ENCODE data around the gene EPB41L4B. TPM values are rescaled to one million over a fixed set of nuclear protein-coding genes. Genes with fewer than 3 reads are reported as not detected.

EPB41L4B gene
- total RNA-seq, 1 donor from 2014 or later, result 4.7 TPM

GRCh38 chr9:109251776-109252106, 69.1 kb downstream of the EPB41L4B start:
- no peak for TF ChIP-seq POLR2A (IDR thresholded peaks at IDR 0.05)
- no peak for TF ChIP-seq POLR2AphosphoS5 (IDR thresholded peaks at IDR 0.05; ENCODE audit: insufficient read depth in 1 of 2, low read depth in 1 of 2)
- TF ChIP-seq CTCF (IDR thresholded peaks at IDR 0.05), result no peak
- Histone ChIP-seq H3K27ac (no peak overlapping the region), H3K27me3 (no peaks in the 10 kb centered on the region), H3K9me3 (no peaks in the 10 kb centered on the region), H3K4me1 (no peaks in the 10 kb centered on the region), H3K36me3 (no peaks in the 10 kb centered on the region), H3K4me3 (no peak overlapping the region)
- DNase-seq (ENCODE audit: extremely low spot score in 2 of 2), result peak in 1 of 2 donors; percentile 32
- intact Hi-C loops (cut with DNase I), result loop anchor here (5.0 kb wide), 1 partner anchor 1961 kb away; no protein-coding TSS in a partner anchor

- no peak overlapping the region for H3K27ac ChIP-seq
- intact Hi-C loops (cut with DNase I), result loop anchor here (5.0 kb wide), 1 partner anchor 1961 kb away; no protein-coding TSS in a partner anchor
- H3K27me3 ChIP-seq, result no peaks in the 10 kb centered on the region
Measured at GRCh38 chr9:109251080-109251775, 69.6 kb downstream of the EPB41L4B start.

GRCh38 chr9:109250771-109251079, 70.1 kb downstream of the EPB41L4B start:
- intact Hi-C loops (cut with DNase I), result loop anchor here (5.0 kb wide), 1 partner anchor 1962 kb away; no protein-coding TSS in a partner anchor
- no peak for DNase-seq (ENCODE audit: extremely low spot score in 2 of 2)
- Histone ChIP-seq H3K4me1 (no peaks in the 10 kb centered on the region), H3K27ac (no peak overlapping the region), H3K4me3 (no peak overlapping the region), H3K9me3 (no peaks in the 10 kb centered on the region), H3K27me3 (no peaks in the 10 kb centered on the region), H3K36me3 (no peaks in the 10 kb centered on the region)
- TF ChIP-seq POLR2A (IDR thresholded peaks at IDR 0.05), result no peak
- no peak for TF ChIP-seq CTCF (IDR thresholded peaks at IDR 0.05)
- TF ChIP-seq POLR2AphosphoS5 (IDR thresholded peaks at IDR 0.05; ENCODE audit: insufficient read depth in 1 of 2, low read depth in 1 of 2), result no peak

More at GRCh38 chr9:109251080-109251775, 69.6 kb downstream of the EPB41L4B start:
- H3K9me3 ChIP-seq, result no peaks in the 10 kb centered on the region
- peak in 1 of 2 donors; percentile 27 for DNase-seq (ENCODE audit: extremely low spot score in 2 of 2)
- TF ChIP-seq CTCF (IDR thresholded peaks at IDR 0.05), result no peak
- no peak for TF ChIP-seq POLR2A (IDR thresholded peaks at IDR 0.05)
- no peak for TF ChIP-seq POLR2AphosphoS5 (IDR thresholded peaks at IDR 0.05; ENCODE audit: insufficient read depth in 1 of 2, low read depth in 1 of 2)
- H3K4me3 ChIP-seq, result no peak overlapping the region
- H3K36me3 ChIP-seq, result no peaks in the 10 kb centered on the region
- no peaks in the 10 kb centered on the region for H3K4me1 ChIP-seq

GRCh38 chr9:109250311-109250741, 70.5 kb downstream of the EPB41L4B start:
- H3K4me3 ChIP-seq, result no peak overlapping the region
- no peaks in the 10 kb centered on the region for H3K9me3 ChIP-seq
- peak in 1 of 2 donors; percentile 47 for DNase-seq (ENCODE audit: extremely low spot score in 2 of 2)
- H3K4me1 ChIP-seq, result no peaks in the 10 kb centered on the region
- H3K36me3 ChIP-seq, result no peaks in the 10 kb centered on the region
- H3K27me3 ChIP-seq, result no peaks in the 10 kb centered on the region
- TF ChIP-seq CTCF (IDR thresholded peaks at IDR 0.05) (no peak), POLR2AphosphoS5 (IDR thresholded peaks at IDR 0.05; ENCODE audit: insufficient read depth in 1 of 2, low read depth in 1 of 2) (no peak), POLR2A (IDR thresholded peaks at IDR 0.05) (no peak)
- intact Hi-C loops (cut with DNase I), result loop anchor here (5.0 kb wide), 1 partner anchor 1962 kb away; no protein-coding TSS in a partner anchor
- no peak overlapping the region for H3K27ac ChIP-seq

- no peaks in the 10 kb centered on the region for H3K27me3 ChIP-seq
- H3K36me3 ChIP-seq, result no peaks in the 10 kb centered on the region
- H3K4me1 ChIP-seq, result no peaks in the 10 kb centered on the region
- no peak for TF ChIP-seq CTCF (IDR thresholded peaks at IDR 0.05)
- no peak for TF ChIP-seq POLR2A (IDR thresholded peaks at IDR 0.05)
- no peak for TF ChIP-seq POLR2AphosphoS5 (IDR thresholded peaks at IDR 0.05; ENCODE audit: insufficient read depth in 1 of 2, low read depth in 1 of 2)
- intact Hi-C loops (cut with DNase I), result loop anchor here (5.0 kb wide), 1 partner anchor 1963 kb away; no protein-coding TSS in a partner anchor
- H3K4me3 ChIP-seq, result no peak overlapping the region
- no peak overlapping the region for H3K27ac ChIP-seq
- no peaks in the 10 kb centered on the region for H3K9me3 ChIP-seq
- peak in 1 of 2 donors; percentile 56 for DNase-seq (ENCODE audit: extremely low spot score in 2 of 2)
Measured at GRCh38 chr9:109249615-109250014, 71.2 kb downstream of the EPB41L4B start.
